ENCODE measurements around the gene AGRN.

- TF ChIP-seq CTCF (IDR thresholded peaks at IDR 0.05) (peak; percentile 54), EZH2 (IDR thresholded peaks at IDR 0.05) (no peak), EZH2phosphoT487 (IDR thresholded peaks at IDR 0.05) (no peak)
Measured at GRCh38 chr1:1019122-1019999, 559 bp upstream of the AGRN start.
